NCI-H1092 treated with DMSO at 0.1 percent for 48 hours (cell line): ENCODE measurements around the gene MLST8.
"Not testable (repeated sequence)": the region's sequence is repeated elsewhere in the genome, so short reads cannot be mapped to it uniquely, and the experiment has no call there.

ENCODE experiments used
- DNase-seq: peaks from one replicate; lab custom pipeline; 2025; lab: John Stamatoyannopoulos, UW

Gene MLST8

DNA sequence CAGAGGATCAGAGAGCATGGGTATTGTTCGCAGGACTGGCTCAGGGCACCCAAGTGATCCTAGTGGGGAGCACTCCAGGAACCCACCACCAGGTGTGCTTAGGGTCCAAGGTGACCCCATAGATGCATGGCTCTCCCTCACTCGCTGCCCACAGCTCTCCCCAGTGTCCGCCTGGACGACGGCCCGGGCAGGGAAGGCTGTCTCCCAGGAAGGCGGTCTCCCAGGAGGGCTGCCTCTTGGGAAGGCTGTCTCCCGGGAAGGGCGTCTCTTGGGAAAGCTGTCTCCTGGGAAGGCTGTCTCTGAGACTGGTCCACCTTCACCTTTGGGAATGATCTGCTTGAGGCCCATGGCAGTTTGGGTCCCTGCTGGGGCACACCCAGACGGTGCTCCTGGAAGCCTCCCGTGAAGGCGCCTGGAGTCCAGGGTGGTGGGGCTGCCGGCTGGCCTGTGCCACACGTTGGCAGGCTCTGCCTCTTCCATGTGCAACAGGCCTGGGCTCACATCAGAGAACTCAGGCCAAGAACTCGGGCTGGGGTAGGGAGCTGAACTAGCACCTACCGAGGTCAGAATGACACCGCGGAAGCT is 41.1 kb downstream of the MLST8 start:
- no peak for DNase-seq

- DNase-seq, result no peak
Observed at GRCh38 chr16:2250652-2251295, 45.5 kb downstream of the MLST8 start.

GRCh38 chr16:2251296-2252111 is 46.2 kb downstream of the MLST8 start, which contains the start of gene ECI1:
Gene ECI1 (minus strand): TSS chr16:2251587. CDS start chr16:2251566, 21 bp downstream.
- peak; percentile 95 for DNase-seq

GRCh38 chr16:2252806-2253148 is 47.5 kb downstream of the MLST8 start:
- no peak for DNase-seq

DNA sequence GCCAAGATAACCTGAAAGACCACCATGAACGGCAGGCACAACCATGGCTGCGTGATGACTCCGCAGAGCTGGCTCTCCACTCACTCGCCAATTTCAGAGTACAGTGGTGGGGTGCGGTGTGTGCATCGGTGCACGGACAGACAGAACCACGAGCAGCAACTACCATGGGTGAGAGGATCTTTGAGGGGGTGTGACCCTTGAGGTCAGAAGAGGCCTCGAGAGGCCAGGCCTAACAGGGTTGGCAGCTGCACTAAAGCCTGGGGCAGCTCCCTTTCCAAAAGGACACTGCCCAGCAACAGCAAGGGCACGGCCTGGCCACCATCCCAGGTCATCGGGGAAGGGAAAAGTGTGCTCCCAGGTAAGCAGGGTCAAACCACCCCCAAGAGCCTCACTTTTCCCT is 48.0 kb downstream of the MLST8 start:
- no peak for DNase-seq

- no peak for DNase-seq
Observed at GRCh38 chr16:2256531-2257140, 51.4 kb downstream of the MLST8 start.

GRCh38 chr16:2257726-2258125 is 52.5 kb downstream of the MLST8 start:
- DNase-seq, result no peak

GRCh38 chr16:2258530-2258929 is 53.3 kb downstream of the MLST8 start:
- not testable (repeated sequence) for DNase-seq
